ENCODE measurements around the gene MPHOSPH9. TPM values are rescaled to one million over a fixed set of nuclear protein-coding genes. Genes with fewer than 3 reads are reported as not detected.

The MPHOSPH9 gene, protein sequence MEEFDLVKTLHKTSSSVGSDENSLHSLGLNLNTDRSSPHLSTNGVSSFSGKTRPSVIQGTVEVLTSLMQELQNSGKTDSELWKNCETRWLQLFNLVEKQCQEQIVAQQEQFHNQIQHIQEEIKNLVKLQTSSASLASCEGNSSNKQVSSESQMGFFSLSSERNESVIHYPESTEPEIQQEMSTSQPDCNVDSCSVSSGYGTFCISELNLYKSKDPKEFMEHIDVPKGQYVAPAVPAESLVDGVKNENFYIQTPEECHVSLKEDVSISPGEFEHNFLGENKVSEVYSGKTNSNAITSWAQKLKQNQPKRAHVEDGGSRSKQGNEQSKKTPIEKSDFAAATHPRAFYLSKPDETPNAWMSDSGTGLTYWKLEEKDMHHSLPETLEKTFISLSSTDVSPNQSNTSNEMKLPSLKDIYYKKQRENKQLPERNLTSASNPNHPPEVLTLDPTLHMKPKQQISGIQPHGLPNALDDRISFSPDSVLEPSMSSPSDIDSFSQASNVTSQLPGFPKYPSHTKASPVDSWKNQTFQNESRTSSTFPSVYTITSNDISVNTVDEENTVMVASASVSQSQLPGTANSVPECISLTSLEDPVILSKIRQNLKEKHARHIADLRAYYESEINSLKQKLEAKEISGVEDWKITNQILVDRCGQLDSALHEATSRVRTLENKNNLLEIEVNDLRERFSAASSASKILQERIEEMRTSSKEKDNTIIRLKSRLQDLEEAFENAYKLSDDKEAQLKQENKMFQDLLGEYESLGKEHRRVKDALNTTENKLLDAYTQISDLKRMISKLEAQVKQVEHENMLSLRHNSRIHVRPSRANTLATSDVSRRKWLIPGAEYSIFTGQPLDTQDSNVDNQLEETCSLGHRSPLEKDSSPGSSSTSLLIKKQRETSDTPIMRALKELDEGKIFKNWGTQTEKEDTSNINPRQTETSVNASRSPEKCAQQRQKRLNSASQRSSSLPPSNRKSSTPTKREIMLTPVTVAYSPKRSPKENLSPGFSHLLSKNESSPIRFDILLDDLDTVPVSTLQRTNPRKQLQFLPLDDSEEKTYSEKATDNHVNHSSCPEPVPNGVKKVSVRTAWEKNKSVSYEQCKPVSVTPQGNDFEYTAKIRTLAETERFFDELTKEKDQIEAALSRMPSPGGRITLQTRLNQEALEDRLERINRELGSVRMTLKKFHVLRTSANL
- total RNA-seq = 30.1 and 35.1 TPM in 2 replicates

DNA sequence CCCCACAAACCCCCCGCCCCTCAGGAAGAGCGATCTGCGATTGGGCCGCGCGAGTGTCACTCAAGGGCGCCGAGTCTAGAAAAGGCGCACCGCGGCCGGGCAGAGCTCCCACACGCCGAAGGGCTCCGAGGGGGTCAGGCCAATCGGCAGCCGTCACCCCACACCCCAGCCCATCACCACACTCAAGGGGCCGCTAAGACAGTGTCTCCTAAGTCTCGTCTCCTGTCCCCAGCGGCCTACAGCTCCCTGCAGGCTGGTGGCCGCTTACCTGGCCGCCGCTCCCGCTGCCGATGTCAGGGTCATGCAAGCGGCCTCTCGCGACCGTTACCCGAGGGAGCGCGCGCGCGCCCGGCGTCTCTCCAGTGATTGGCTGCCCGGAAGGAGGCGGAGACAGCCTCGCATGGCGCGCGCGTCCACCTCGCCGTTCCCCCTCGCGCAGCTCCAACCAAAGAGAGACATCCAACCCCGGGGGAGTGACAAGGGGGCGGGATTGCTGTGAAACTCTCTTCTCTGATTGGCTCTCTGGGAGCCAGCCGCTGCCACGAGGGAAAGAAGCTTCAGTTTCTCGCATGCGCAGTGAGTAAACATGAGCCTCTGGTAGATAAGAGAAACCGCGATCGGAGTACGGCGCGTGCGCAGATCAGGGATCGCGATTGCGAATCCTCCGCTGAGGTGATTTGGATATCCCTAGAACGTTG, at the start of gene MPHOSPH9, which contains the start of gene MTRFR:
TSS of gene MPHOSPH9 (minus strand) at position 335 of the 698 bp plus-strand sequence. CDS start 2,777 bp downstream, outside the sequence.
TSS of gene MTRFR (plus strand) at position 630 of the 698 bp plus-strand sequence. CDS start 20,239 bp downstream, outside the sequence.

DNA sequence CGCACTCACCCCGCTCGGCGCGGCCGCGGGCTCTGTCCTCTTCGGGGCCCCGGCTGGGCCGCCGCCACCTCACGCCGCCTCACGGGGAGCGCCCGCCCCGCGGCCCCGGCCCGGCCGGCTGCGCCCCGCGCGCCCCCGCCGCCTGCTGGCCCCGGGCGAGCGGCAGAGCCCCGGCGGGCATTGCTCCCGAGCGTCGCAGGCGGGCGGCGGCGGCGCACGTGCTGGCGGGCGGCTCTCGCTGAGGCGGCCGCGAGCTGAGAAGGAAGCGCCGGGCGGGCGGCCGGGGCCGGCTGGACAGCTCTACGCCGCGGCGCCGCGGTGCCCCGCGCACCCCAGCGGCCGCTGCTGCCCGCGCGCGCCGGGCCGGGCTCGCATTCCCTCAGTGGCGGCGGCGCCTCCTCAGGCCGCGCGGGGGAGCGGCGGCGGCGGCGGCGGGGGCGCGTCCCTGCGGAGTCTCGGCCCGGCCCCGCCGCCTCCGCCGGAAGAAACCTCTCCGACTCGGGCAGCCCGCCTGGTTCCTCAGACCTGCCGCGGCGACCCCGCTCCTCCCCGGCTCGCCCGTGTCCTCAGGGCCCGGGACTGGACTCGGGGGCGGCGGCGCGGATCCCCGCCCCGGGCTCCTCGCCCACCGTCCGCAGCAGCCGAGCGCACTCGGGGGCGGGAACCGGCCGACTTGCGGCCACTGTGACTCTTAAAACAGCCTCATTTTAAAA, 82.0 kb downstream of the MPHOSPH9 start, which contains the start of gene PITPNM2:
TSS of gene PITPNM2 (minus strand) at position 347 of the 713 bp plus-strand sequence. CDS start 116,500 bp downstream, outside the sequence.

Other genes with a start within 250 kb of the MPHOSPH9 start
- gene PITPNM2, start 82.1 kb downstream of the MPHOSPH9 start, total RNA-seq = 4.6 and 9.7 TPM in 2 replicates
- gene MTRFR, start 295 bp upstream of the MPHOSPH9 start, total RNA-seq = 8.6 and 9.5 TPM in 2 replicates
- 140 and 156 TPM in 2 replicates for gene CDK2AP1, start 38.7 kb upstream of the MPHOSPH9 start, total RNA-seq
- gene SBNO1, start 131.7 kb upstream of the MPHOSPH9 start, total RNA-seq = 22.7 and 24.6 TPM in 2 replicates
- 38.3 and 38.4 TPM in 2 replicates for gene KMT5A, start 151.0 kb upstream of the MPHOSPH9 start, total RNA-seq
- 4.6 and 4.9 TPM in 2 replicates for gene RILPL2, start 203.5 kb upstream of the MPHOSPH9 start, total RNA-seq
- gene SNRNP35, start 225.0 kb upstream of the MPHOSPH9 start, total RNA-seq = 11.8 and 14.5 TPM in 2 replicates